ENCODE results near the gene PLA2G2F. TPM values are rescaled to one million over a fixed set of nuclear protein-coding genes. Genes with fewer than 3 reads are reported as not detected.

PLA2G2F gene
- total and polyA plus RNA-seq, 2 of the 8 experiments (the other 6 are each of a cell fraction or from before 2014, with no cell fraction given): not detected

DNA sequence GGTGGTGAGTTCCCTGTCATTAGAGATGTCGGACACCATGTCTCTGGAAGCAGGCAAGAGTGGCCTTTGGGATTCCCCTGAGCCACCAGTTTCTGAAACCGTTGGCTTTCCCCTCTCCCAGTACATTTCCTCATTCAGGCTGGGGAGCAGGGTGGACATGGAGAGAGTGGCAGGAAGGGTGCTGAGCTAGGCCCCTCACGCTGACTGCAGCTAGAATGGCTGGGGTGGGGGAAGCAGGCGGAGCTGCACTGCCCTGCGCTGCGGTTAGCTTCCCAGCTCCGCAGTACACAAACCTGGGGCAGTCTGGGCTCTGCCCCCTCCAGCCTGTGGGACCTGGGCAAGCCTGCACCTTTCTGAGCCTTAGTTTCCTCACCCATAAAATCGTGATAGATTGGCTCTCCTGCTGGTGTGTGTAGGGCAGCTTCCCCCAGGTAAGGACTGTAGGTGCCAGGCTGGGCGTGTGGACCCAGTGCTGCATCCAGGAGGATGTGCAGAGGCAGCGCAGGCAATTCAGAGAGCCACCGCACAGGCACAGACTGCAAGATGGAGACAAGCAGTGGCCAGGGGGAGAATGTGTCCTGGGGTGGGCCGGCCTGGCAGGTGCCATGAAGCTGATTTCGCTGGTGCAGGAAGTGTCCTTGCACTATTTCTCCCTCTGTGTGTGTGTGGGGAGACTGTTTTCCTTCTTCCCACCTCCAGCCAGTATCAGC lies 3.0 kb downstream of the PLA2G2F start (continued):
- TF ChIP-seq KDM5A (IDR thresholded peaks at IDR 0.05; ENCODE audit: low read length): no peak
- no peak for TF ChIP-seq SRF (IDR thresholded peaks at IDR 0.05; ENCODE audit: low read depth, low read length)
- TF ChIP-seq POLR2A (IDR thresholded peaks at IDR 0.05; ENCODE audit: control extremely low read depth in 1 of 2, low read depth in 2 of 2, low read length in 2 of 2): no peak
- TF ChIP-seq, protein P1, sequence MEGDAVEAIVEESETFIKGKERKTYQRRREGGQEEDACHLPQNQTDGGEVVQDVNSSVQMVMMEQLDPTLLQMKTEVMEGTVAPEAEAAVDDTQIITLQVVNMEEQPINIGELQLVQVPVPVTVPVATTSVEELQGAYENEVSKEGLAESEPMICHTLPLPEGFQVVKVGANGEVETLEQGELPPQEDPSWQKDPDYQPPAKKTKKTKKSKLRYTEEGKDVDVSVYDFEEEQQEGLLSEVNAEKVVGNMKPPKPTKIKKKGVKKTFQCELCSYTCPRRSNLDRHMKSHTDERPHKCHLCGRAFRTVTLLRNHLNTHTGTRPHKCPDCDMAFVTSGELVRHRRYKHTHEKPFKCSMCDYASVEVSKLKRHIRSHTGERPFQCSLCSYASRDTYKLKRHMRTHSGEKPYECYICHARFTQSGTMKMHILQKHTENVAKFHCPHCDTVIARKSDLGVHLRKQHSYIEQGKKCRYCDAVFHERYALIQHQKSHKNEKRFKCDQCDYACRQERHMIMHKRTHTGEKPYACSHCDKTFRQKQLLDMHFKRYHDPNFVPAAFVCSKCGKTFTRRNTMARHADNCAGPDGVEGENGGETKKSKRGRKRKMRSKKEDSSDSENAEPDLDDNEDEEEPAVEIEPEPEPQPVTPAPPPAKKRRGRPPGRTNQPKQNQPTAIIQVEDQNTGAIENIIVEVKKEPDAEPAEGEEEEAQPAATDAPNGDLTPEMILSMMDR (IDR thresholded peaks at IDR 0.05; ENCODE audit: control extremely low read depth in 1 of 3, insufficient read depth in 1 of 3, low read depth in 1 of 3, low read length in 3 of 3): no peak
- no peak for TF ChIP-seq EZH2 (IDR thresholded peaks at IDR 0.05; ENCODE audit: low read depth, low read length, severe bottlenecking)
